DND-41 (cell line): ENCODE measurements around the gene ARID3C.

Experiments
- ATAC-seq: fragments of 200-7000 bp; cut with Tn5 transposase; 3 replicates; pipeline ENCODE4 v1.9.1; 2021; ENCODE audit warnings: low read depth; ENCODE audit not compliant: insufficient read depth
- DNase-seq: peaks from one replicate; pipeline ENCODE4 v3.0.0-alpha.2; 2020
- H2AFZ ChIP-seq: 2 replicates; pipeline ENCODE4 v1.6.0; 2012; ENCODE audit warnings: low read depth, low read length
- H3K27ac ChIP-seq: 2 replicates; pipeline ENCODE4 v1.5.1; 2012; ENCODE audit warnings: low read length, inconsistent platforms
- H3K27me3 ChIP-seq: fragments of 200-600 bp; sonication (generic); 2 replicates; pipeline ENCODE4 v1.6.0; 2012; ENCODE audit warnings: low read length, mild to moderate bottlenecking, inconsistent platforms; ENCODE audit not compliant: insufficient read depth, poor library complexity
- H3K36me3 ChIP-seq: 2 replicates; pipeline ENCODE4 v1.5.1; 2012; ENCODE audit warnings: low read length, inconsistent platforms; ENCODE audit not compliant: insufficient read depth
- H3K4me1 ChIP-seq: 2 replicates; pipeline ENCODE4 v1.5.1; 2012; ENCODE audit warnings: mild to moderate bottlenecking, low read length; ENCODE audit not compliant: insufficient read depth
- H3K4me2 ChIP-seq: 2 replicates; pipeline ENCODE4 v1.6.0; 2012; ENCODE audit warnings: mild to moderate bottlenecking, moderate library complexity, low read length, inconsistent platforms; ENCODE audit not compliant: insufficient read depth
- H3K4me3 ChIP-seq, 2 experiments: fragments of 200-600 bp in 1 of 2; shearing (Covaris generic) in 1 of 2; 2 replicates each; pipeline ENCODE4 v1.5.1; 2012 to 2016; ENCODE audit warnings: inconsistent platforms in 2 of 2, low read length in 2 of 2, mild to moderate bottlenecking in 2 of 2, low read depth in 1 of 2, moderate library complexity in 1 of 2
- H3K79me2 ChIP-seq: 2 replicates; pipeline ENCODE4 v1.6.0; 2012; ENCODE audit warnings: low read length, inconsistent platforms; ENCODE audit not compliant: insufficient read depth
- H3K9ac ChIP-seq: 2 replicates; pipeline ENCODE4 v1.6.0; 2012; ENCODE audit warnings: low read depth, mild to moderate bottlenecking, inconsistent platforms, low read length, moderate library complexity
- H3K9me3 ChIP-seq: 2 replicates; pipeline ENCODE4 v1.5.1; 2012; ENCODE audit warnings: low read length, moderate library complexity, mild to moderate bottlenecking, inconsistent platforms; ENCODE audit not compliant: insufficient read depth, severe bottlenecking
- H4K20me1 ChIP-seq: 2 replicates; pipeline ENCODE4 v1.6.0; 2012; ENCODE audit warnings: low read length; ENCODE audit not compliant: insufficient read depth
- EZH2 ChIP-seq: IDR thresholded peaks from 3 replicates; pipeline ENCODE4 v1.6.1; 2012; ENCODE audit warnings: borderline replicate concordance, low read depth, mild to moderate bottlenecking, moderate library complexity, low read length, inconsistent platforms; ENCODE audit not compliant: severe bottlenecking
- TF ChIP-seq, protein P1 (sequence below): IDR thresholded peaks from 2 replicates; pipeline ENCODE4 v1.5.1; 2012; ENCODE audit warnings: borderline replicate concordance, low read length, moderate library complexity, mild to moderate bottlenecking; ENCODE audit not compliant: poor library complexity, severe bottlenecking; ENCODE audit errors: extremely low read depth

ARID3C gene, protein sequence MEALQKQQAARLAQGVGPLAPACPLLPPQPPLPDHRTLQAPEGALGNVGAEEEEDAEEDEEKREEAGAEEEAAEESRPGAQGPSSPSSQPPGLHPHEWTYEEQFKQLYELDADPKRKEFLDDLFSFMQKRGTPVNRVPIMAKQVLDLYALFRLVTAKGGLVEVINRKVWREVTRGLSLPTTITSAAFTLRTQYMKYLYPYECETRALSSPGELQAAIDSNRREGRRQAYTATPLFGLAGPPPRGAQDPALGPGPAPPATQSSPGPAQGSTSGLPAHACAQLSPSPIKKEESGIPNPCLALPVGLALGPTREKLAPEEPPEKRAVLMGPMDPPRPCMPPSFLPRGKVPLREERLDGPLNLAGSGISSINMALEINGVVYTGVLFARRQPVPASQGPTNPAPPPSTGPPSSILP

DNA sequence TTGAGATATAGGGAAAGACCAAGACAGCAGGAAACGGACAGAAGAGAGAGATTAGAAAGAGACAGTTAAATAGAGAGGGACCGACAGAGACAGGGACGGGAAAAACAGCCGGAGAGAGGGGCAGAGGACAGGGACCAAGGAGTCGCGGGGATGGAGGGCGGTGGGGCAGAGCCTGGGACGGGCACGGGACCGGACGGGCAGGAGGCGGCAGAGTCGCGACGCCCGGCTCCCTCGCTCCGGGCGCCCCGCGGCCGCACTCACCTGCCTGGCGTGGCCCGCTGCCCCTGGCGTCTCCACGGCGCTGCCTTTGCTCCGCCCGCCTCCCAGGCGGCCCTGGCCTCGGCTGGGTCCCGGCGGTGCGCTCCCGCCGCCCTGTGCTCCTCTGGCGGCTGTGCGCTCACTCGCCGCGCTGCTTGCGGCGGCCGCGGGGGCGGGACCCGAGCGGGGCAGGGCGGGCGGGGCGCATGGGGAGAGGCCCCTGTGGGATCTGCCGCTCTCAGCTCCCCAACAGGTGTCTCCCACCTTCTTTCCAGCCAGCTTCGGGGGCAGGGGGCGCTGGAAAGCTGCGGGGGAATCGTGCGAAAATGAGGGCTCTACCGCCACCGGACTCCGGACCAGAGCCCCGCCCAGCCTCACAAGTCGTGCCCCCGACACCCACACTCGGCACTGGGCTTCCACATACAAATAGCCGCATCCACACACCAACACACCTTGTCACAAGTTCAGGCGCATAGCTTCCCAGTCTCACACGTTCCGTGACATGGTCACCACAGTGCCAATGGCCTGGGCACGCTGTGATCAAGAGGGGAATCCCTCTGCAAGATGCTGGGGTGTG, at the start of gene ARID3C:
ARID3C (minus strand) TSS at position 411 of the 835 bp plus-strand sequence. CDS start 1,052 bp downstream, outside the sequence.
- H3K9me3 ChIP-seq, result no peaks in the 10 kb centered on the region
- no peak within 1 kb of the TSS for H3K27ac ChIP-seq
- no peaks in the 10 kb centered on the region for H3K36me3 ChIP-seq
- H3K79me2 ChIP-seq, result no peaks in the 10 kb centered on the region
- DNase-seq, result no peak
- H2AFZ ChIP-seq, result no peak within 1 kb of the TSS
- ATAC-seq, result peak; percentile 29; the same call in 1 of the 3 replicates
- no peak within 1 kb of the TSS for H3K9ac ChIP-seq
- no peak within 1 kb of the TSS for H3K4me3 ChIP-seq
- H4K20me1 ChIP-seq, result peaks cover 3% of the 10 kb centered on the region; the same call in 1 of the 2 replicates
- TF ChIP-seq, protein P1, sequence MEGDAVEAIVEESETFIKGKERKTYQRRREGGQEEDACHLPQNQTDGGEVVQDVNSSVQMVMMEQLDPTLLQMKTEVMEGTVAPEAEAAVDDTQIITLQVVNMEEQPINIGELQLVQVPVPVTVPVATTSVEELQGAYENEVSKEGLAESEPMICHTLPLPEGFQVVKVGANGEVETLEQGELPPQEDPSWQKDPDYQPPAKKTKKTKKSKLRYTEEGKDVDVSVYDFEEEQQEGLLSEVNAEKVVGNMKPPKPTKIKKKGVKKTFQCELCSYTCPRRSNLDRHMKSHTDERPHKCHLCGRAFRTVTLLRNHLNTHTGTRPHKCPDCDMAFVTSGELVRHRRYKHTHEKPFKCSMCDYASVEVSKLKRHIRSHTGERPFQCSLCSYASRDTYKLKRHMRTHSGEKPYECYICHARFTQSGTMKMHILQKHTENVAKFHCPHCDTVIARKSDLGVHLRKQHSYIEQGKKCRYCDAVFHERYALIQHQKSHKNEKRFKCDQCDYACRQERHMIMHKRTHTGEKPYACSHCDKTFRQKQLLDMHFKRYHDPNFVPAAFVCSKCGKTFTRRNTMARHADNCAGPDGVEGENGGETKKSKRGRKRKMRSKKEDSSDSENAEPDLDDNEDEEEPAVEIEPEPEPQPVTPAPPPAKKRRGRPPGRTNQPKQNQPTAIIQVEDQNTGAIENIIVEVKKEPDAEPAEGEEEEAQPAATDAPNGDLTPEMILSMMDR, result no peak
- TF ChIP-seq EZH2, result no peak
- no peaks in the 10 kb centered on the region for H3K4me1 ChIP-seq
- H3K4me2 ChIP-seq, result no peak within 1 kb of the TSS
- peaks cover 25% of the 10 kb centered on the region for H3K27me3 ChIP-seq

DNA sequence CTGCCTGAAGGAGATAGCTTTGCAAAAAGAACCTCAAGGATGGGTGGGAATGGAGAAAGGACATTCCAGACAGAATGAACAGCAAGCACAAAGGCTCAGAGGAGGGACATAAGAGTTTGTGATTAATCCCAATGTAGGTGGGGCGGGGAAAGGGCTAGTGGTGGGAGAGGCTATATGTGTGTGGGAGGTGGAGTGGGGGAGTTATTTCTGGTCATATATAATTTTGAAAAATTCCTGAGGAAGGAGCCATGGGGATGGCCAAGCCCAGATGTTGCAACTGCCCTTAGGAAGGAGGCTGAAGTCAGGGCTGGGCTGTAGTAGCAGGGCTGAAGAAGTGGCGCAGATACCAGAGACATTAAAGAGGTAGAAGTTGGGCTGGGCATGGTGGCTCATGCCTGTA, 47.0 kb upstream of the ARID3C start:
- no peaks in the 10 kb centered on the region for H3K4me1 ChIP-seq
- H3K4me2 ChIP-seq, result no peak overlapping the region
- no peaks in the 10 kb centered on the region for H3K27me3 ChIP-seq
- no peak overlapping the region for H3K4me3 ChIP-seq
- no peak overlapping the region for H3K27ac ChIP-seq
- H2AFZ ChIP-seq, result no peak overlapping the region
- H4K20me1 ChIP-seq, result no peaks in the 10 kb centered on the region
- H3K36me3 ChIP-seq, result no peaks in the 10 kb centered on the region
- no peaks in the 10 kb centered on the region for H3K79me2 ChIP-seq
- ATAC-seq (no peak), DNase-seq (no peak)
- no peak overlapping the region for H3K9ac ChIP-seq
- TF ChIP-seq, protein P1, result no peak
- no peak for TF ChIP-seq EZH2
- no peaks in the 10 kb centered on the region for H3K9me3 ChIP-seq

DNA sequence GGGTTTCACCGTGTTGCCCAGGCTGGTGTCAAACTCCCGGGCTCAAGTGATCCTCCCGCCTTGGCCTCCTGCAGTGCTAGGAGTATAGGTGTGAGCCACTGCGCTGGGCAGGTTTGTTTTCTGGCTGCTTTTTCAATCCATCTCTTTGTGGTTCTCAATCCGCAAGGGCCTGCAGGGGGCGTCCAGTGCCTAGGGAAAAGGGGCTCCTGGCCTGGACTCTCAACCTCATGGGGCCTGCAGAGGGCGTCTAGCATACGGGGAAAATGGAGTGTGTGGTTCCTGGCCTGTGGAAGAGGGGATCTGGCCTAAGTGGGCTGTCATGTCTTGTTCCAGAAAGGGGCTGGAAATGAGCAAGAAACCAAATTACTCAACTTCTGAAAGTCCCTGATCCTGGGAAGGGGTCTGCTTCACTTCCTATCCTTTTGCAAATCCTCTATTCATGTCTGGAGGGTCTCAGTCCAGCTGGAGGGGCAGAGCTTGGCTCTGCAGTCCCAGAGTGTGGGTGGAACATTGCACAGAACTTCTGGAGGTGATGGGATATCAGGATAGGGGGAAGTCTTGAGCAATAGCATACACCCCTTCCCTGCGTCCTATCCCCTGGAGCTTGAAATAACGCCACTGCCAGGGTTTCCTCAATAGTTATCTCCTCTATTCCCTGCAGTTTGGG, 46.3 kb upstream of the ARID3C start:
- H3K27ac ChIP-seq, result no peak overlapping the region
- DNase-seq (peak; percentile 68), ATAC-seq (peak; percentile 93)
- H3K79me2 ChIP-seq, result no peaks in the 10 kb centered on the region
- peaks cover 3% of the 10 kb centered on the region for H3K27me3 ChIP-seq
- H3K9me3 ChIP-seq, result no peaks in the 10 kb centered on the region
- no peaks in the 10 kb centered on the region for H3K4me1 ChIP-seq
- TF ChIP-seq, protein P1, result peak; percentile 73
- TF ChIP-seq EZH2, result no peak
- H3K36me3 ChIP-seq, result no peaks in the 10 kb centered on the region
- H2AFZ ChIP-seq, result no peak overlapping the region
- no peak overlapping the region for H3K4me2 ChIP-seq
- no peak overlapping the region for H3K4me3 ChIP-seq
- no peaks in the 10 kb centered on the region for H4K20me1 ChIP-seq
- H3K9ac ChIP-seq, result no peak overlapping the region
